Panc1 (cell line): ENCODE results near the gene GCN1.

Experiments used
- TCF7L2 ChIP-seq: IDR thresholded peaks from 2 replicates; pipeline ENCODE4 v1.6.1; 2011; ENCODE audit warnings: mild to moderate bottlenecking, low read depth, low read length, inconsistent platforms
- TF ChIP-seq, protein P1 (sequence below), 2 experiments: IDR thresholded peaks; 2 replicates each; pipeline ENCODE4 v1.6.1; 2011 to 2012; ENCODE audit warnings: low read depth in 2 of 2, control low read depth in 1 of 2, low read length in 1 of 2, mild to moderate bottlenecking in 1 of 2, moderate library complexity in 1 of 2; ENCODE audit not compliant: insufficient read depth in 1 of 2
- TF ChIP-seq, protein P2 (sequence below): fragments of 450-650 bp; IDR thresholded peaks from 2 replicates; pipeline ENCODE4 v1.5.1; 2017; ENCODE audit warnings: mild to moderate bottlenecking

DNA sequence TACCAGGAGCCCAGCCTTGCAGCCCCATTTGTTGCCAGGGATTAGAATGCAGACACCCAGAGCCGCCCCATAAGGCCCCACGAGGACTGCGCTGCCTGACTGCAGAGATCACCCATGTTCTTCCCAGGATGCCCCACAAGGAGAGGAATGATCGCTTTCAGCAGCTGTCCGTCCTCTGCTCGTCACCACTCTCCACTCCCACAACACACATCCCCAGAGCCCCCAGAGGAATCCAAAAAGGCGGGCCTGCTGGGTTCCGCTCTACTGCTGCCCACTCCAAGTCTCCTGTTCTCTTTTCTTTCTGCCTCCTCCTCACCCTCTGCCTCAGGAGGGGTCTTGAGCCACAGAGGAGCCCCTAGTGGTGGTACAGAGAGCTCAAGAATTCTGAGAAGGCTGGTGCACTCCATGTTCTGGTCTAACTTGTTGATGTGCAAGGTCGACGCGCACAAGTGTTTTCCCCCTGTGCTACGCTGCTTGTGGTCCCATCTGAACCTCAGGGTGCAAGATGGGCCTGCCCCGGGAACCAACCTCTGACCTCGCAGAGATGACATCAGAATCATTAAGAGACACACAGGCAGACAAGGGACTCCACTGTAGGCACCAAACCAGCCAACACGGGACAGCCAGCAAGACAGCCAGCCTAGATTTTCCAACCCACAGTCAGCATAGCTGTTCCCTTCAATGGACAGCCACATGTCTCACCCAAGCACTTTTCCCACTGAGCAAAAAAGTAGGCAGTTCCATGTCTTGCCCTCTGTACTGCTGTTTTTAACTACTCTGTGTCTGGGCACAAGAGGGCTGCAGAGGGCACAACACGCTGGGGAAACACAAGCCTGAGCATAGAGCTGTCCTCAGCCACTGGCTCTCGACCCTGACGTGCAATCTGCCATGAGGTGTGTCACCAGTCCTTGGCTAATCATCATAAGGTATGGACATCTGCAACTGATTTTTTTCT is 41.1 kb upstream of the GCN1 start:
- TF ChIP-seq, protein P1, sequence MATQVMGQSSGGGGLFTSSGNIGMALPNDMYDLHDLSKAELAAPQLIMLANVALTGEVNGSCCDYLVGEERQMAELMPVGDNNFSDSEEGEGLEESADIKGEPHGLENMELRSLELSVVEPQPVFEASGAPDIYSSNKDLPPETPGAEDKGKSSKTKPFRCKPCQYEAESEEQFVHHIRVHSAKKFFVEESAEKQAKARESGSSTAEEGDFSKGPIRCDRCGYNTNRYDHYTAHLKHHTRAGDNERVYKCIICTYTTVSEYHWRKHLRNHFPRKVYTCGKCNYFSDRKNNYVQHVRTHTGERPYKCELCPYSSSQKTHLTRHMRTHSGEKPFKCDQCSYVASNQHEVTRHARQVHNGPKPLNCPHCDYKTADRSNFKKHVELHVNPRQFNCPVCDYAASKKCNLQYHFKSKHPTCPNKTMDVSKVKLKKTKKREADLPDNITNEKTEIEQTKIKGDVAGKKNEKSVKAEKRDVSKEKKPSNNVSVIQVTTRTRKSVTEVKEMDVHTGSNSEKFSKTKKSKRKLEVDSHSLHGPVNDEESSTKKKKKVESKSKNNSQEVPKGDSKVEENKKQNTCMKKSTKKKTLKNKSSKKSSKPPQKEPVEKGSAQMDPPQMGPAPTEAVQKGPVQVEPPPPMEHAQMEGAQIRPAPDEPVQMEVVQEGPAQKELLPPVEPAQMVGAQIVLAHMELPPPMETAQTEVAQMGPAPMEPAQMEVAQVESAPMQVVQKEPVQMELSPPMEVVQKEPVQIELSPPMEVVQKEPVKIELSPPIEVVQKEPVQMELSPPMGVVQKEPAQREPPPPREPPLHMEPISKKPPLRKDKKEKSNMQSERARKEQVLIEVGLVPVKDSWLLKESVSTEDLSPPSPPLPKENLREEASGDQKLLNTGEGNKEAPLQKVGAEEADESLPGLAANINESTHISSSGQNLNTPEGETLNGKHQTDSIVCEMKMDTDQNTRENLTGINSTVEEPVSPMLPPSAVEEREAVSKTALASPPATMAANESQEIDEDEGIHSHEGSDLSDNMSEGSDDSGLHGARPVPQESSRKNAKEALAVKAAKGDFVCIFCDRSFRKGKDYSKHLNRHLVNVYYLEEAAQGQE (IDR thresholded peaks at IDR 0.05; ENCODE audit: insufficient read depth in 1 of 2, low read depth in 2 of 2, low read length in 1 of 2): no peak
- TF ChIP-seq, protein P2, sequence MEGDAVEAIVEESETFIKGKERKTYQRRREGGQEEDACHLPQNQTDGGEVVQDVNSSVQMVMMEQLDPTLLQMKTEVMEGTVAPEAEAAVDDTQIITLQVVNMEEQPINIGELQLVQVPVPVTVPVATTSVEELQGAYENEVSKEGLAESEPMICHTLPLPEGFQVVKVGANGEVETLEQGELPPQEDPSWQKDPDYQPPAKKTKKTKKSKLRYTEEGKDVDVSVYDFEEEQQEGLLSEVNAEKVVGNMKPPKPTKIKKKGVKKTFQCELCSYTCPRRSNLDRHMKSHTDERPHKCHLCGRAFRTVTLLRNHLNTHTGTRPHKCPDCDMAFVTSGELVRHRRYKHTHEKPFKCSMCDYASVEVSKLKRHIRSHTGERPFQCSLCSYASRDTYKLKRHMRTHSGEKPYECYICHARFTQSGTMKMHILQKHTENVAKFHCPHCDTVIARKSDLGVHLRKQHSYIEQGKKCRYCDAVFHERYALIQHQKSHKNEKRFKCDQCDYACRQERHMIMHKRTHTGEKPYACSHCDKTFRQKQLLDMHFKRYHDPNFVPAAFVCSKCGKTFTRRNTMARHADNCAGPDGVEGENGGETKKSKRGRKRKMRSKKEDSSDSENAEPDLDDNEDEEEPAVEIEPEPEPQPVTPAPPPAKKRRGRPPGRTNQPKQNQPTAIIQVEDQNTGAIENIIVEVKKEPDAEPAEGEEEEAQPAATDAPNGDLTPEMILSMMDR: no peak
- TF ChIP-seq TCF7L2: no peak
